GM23248 (cell line): ENCODE results near the gene SLC6A16.

ENCODE experiments used
- EZH2 ChIP-seq: fragments of 200-600 bp; sonication (generic); IDR thresholded peaks from 2 replicates; pipeline ENCODE4 v1.6.1; 2018; ENCODE audit warnings: antibody characterized with exemption, mild to moderate bottlenecking; ENCODE audit not compliant: insufficient read depth, poor library complexity, severe bottlenecking
- EZH2phosphoT487 ChIP-seq: fragments of 200-600 bp; sonication (generic); IDR thresholded peaks from 2 replicates; pipeline ENCODE4 v1.6.1; 2018; ENCODE audit warnings: antibody characterized with exemption, moderate library complexity, mild to moderate bottlenecking, low read depth; ENCODE audit not compliant: insufficient read depth

DNA sequence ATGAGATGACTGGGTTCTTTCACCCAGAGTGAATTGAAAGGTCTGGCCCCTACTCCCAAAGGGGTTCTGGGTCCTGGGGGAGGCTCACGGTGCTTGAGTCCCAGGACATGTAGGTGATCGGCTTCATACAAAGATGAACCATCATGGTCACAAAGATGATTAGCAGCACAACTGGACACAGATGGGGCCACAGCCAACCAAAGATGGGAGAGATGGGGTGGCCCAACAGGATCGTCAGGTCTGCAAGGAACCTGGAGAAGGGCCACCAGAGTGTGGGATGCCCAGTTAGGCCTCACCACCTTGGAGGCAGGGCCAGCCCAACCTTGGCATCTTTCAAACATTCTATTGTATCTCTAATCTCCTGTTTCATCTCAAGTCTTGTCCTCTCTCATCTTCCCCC is 34.5 kb downstream of the SLC6A16 start:
- TF ChIP-seq EZH2 = no peak
- no peak for TF ChIP-seq EZH2phosphoT487
